ENCODE results near the gene ENOSF1.

Gene ENOSF1

DNA sequence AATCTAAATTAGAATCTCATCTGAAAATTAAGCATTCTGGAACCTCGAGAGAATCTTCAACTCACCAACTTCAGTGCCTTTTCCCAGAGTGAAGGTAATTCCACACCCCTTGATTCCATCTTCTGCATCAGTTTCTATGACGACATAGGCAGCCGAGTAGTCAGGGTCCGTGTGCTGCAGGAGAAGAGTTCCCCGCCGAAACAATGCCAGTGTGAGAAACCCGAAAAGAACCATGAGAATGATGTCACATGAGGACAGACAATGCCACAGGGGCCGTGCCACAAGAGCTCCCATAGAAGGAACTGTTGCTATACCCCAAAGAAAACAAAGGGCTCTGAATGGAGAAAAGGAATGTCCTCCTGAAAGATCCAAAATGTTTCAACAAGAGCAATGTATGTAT is 6.0 kb downstream of the ENOSF1 start:
- no peak for TF ChIP-seq CTCF (IDR thresholded peaks at IDR 0.05; ENCODE audit: insufficient read depth, low read length, poor library complexity, severe bottlenecking)
- no peaks in the 10 kb centered on the region for H3K27me3 ChIP-seq (replicated peaks; ENCODE audit: control insufficient read depth, insufficient read depth, low read length)
- H3K36me3 ChIP-seq (ENCODE audit: control insufficient read depth, insufficient read depth, low read length) = no peaks in the 10 kb centered on the region
- H3K4me3 ChIP-seq (replicated peaks; ENCODE audit: low read depth, low read length) = no peak overlapping the region
- no peak for DNase-seq (ENCODE audit: extremely low read depth, insufficient read length)

GRCh38 chr18:703213-703967 is 9.0 kb downstream of the ENOSF1 start:
- no peak for DNase-seq (ENCODE audit: extremely low read depth, insufficient read length)
- Histone ChIP-seq H3K4me3 (replicated peaks; ENCODE audit: low read depth, low read length) (no peak overlapping the region), H3K36me3 (ENCODE audit: control insufficient read depth, insufficient read depth, low read length) (no peaks in the 10 kb centered on the region; the same call in none of the 2 replicates), H3K27me3 (replicated peaks; ENCODE audit: control insufficient read depth, insufficient read depth, low read length) (no peaks in the 10 kb centered on the region)
- no peak for TF ChIP-seq CTCF (IDR thresholded peaks at IDR 0.05; ENCODE audit: insufficient read depth, low read length, poor library complexity, severe bottlenecking)

DNA sequence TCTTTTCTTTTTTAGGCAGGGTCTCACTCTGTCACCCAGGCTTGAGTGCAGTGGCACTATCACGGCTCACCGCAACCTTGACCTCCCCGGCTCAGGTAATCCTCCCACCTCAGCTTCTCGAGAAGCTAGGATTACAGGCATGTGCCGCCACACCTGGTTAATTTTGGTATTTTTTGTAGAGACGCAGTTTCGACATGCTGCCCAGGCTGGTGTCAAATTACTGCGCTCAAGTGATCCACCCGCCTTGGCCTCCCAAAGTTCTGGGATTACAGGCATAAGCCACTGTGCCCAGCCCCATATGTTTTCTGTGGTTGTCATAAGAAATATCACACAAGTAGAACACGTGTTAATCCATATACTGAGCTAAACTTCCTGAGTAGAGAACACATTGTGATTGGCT is 14.6 kb downstream of the ENOSF1 start:
- Histone ChIP-seq H3K27me3 (replicated peaks; ENCODE audit: control insufficient read depth, insufficient read depth, low read length) (no peaks in the 10 kb centered on the region), H3K4me3 (replicated peaks; ENCODE audit: low read depth, low read length) (no peak overlapping the region), H3K36me3 (ENCODE audit: control insufficient read depth, insufficient read depth, low read length) (peaks cover 3% of the 10 kb centered on the region)
- no peak for TF ChIP-seq CTCF (IDR thresholded peaks at IDR 0.05; ENCODE audit: insufficient read depth, low read length, poor library complexity, severe bottlenecking)
- no peak for DNase-seq (ENCODE audit: extremely low read depth, insufficient read length)

GRCh38 chr18:697012-697411 is 15.4 kb downstream of the ENOSF1 start:
- Histone ChIP-seq H3K36me3 (ENCODE audit: control insufficient read depth, insufficient read depth, low read length) (peaks cover 3% of the 10 kb centered on the region), H3K4me3 (replicated peaks; ENCODE audit: low read depth, low read length) (no peak overlapping the region), H3K27me3 (replicated peaks; ENCODE audit: control insufficient read depth, insufficient read depth, low read length) (no peaks in the 10 kb centered on the region)
- no peak for DNase-seq (ENCODE audit: extremely low read depth, insufficient read length)
- TF ChIP-seq CTCF (IDR thresholded peaks at IDR 0.05; ENCODE audit: insufficient read depth, low read length, poor library complexity, severe bottlenecking) = no peak

DNA sequence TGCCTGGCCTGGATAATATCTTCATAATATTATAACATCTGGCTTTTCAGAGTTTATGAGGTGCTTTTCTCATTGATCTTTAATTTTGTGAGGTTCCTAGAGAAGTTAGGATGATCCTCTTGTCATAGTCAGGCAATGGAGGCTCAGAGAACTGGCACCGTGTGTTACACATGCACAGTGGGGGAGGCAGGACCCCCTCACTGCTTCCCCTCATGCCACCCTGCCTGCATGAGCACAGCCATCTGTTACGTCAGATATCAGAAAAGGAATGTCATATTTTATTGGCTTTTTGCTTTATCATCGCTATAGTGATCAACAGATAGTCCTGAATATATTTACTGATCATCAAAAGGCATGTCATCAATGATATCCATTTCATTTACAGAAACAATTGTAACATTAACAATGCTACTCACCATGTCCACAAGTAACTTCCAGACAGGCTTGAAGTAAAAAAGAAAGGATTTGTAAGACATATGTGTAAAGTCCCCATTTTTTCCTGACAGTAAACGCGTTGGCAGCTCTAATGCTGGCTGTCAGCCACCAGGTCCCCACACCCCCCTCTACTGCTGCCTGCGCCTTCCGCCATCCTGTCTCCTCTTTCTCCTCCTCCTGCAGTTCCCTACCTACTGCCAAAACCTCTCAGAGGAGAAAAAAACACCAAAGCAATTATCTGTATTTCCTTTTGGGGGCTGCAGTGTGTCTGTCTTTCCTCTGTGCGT is 18.8 kb downstream of the ENOSF1 start:
- no peak for DNase-seq (ENCODE audit: extremely low read depth, insufficient read length)
- no peak for TF ChIP-seq CTCF (IDR thresholded peaks at IDR 0.05; ENCODE audit: insufficient read depth, low read length, poor library complexity, severe bottlenecking)
- peaks cover 5% of the 10 kb centered on the region for H3K36me3 ChIP-seq (ENCODE audit: control insufficient read depth, insufficient read depth, low read length)
- no peak overlapping the region for H3K4me3 ChIP-seq (replicated peaks; ENCODE audit: low read depth, low read length)
- H3K27me3 ChIP-seq (replicated peaks; ENCODE audit: control insufficient read depth, insufficient read depth, low read length) = no peaks in the 10 kb centered on the region

All from GM06990 (cell line).